ENCODE results near the gene NR2C1.
"Not testable (repeated sequence)": the region's sequence is repeated elsewhere in the genome, so short reads cannot be mapped to it uniquely, and the experiment has no call there.

The NR2C1 gene

GRCh38 chr12:95006206-95006605, 67.2 kb downstream of the NR2C1 start:
- in situ Hi-C loops (cut with MboI; ENCODE audit: low sequenced_read_pairs): no loop called here

- in situ Hi-C loops (cut with MboI; ENCODE audit: low sequenced_read_pairs): no loop called here
Observed at GRCh38 chr12:95004610-95005009, 68.8 kb downstream of the NR2C1 start.

DNA sequence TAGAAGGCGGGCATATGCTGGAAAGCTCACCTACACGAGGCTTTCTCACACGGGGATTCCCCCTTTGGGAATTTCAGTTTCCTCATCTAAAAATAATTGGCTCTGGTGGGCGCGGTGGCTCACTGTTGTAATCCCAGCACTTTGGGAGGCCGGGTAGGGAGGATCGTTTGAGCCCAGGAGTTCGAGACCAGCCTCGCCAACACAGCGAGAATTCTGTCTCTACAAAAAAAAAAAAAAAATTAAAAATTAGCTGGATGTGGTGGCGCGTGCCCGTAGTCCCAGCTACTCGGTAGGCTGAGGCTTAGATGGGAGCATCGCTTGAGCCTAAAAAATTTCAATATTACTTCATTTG, 69.5 kb downstream of the NR2C1 start:
- in situ Hi-C loops (cut with MboI; ENCODE audit: low sequenced_read_pairs): no loop called here

GRCh38 chr12:95003213-95003920, 70.1 kb downstream of the NR2C1 start, which contains the start of gene NDUFA12:
TSS of gene NDUFA12 (minus strand) at chr12:95003697. CDS start at chr12:95003680, 17 bp downstream.
- in situ Hi-C loops (cut with MboI; ENCODE audit: low sequenced_read_pairs): no loop called here

DNA sequence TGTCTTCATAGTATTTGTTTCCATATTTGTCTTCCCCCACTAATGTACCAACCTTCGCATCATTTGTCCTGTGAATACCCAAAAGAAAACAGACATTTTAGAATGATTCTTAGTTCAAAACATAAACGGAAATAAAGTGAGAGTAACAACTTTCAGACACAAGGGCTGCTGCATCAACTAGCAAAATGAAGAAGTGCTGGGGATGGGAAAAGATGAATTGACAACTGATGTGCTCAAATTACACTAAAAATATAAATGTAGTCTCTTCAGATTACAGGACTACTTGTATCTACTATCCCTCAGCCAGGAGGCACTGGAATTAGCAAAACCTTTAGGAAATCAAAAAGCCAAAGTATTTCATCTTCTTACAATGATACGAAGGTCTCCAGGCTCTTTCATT, 70.7 kb downstream of the NR2C1 start:
- in situ Hi-C loops (cut with MboI; ENCODE audit: low sequenced_read_pairs): no loop called here

GRCh38 chr12:94998326-94998725, 75.1 kb downstream of the NR2C1 start:
- in situ Hi-C loops (cut with MboI; ENCODE audit: low sequenced_read_pairs): no loop called here

DNA sequence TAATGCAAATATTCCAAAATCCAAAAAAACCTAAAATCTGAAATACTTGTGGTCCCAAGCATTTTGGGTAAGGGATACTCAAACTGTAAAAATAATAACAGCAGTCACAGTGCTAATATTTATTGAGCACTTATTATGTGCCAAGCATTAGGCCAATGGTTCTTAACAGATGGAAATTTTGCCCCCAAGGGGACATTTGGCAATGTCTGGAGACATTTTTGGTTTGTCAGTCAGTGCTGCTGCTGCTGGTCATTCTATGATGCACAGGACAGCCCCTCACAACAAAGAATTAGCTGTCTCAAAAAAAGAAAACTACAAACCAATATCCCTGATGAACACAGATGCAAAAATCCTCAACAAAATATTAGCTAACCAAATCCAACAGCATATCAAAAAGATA, 75.7 kb downstream of the NR2C1 start:
- in situ Hi-C loops (cut with MboI; ENCODE audit: low sequenced_read_pairs): no loop called here

- in situ Hi-C loops (cut with MboI; ENCODE audit: low sequenced_read_pairs): no loop called here
Observed at GRCh38 chr12:94997061-94997460, 76.4 kb downstream of the NR2C1 start.

- in situ Hi-C loops (cut with MboI; ENCODE audit: low sequenced_read_pairs): no loop called here
Observed at GRCh38 chr12:94994312-94994711, 79.1 kb downstream of the NR2C1 start.

DNA sequence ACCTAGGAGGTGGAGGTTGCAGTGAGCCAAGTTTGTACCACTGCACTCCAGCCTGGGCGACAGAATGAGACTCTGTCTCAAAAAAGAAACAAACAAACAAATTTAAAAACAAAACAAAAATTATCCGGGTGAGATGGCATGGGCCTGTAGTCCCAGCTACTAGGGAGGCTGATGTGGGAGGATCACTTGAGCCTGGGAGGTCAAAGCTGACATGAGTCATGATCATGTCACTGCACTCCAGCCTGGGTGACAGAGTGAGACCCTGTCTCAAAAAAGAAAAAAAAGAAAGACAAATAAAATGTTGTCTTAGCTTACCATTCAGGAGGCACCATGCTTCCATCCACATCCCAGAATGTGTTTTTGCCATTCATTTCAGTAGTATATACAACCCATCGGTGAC, 79.6 kb downstream of the NR2C1 start:
- in situ Hi-C loops (cut with MboI; ENCODE audit: low sequenced_read_pairs): not testable (repeated sequence)

GRCh38 chr12:94990222-94990621, 83.2 kb downstream of the NR2C1 start:
- in situ Hi-C loops (cut with MboI; ENCODE audit: low sequenced_read_pairs): no loop called here

- in situ Hi-C loops (cut with MboI; ENCODE audit: low sequenced_read_pairs): no loop called here
Observed at GRCh38 chr12:94988471-94988870, 84.9 kb downstream of the NR2C1 start.

GRCh38 chr12:94987801-94988200, 85.6 kb downstream of the NR2C1 start:
- in situ Hi-C loops (cut with MboI; ENCODE audit: low sequenced_read_pairs): no loop called here

- in situ Hi-C loops (cut with MboI; ENCODE audit: low sequenced_read_pairs): no loop called here
Observed at GRCh38 chr12:94987076-94987669, 86.2 kb downstream of the NR2C1 start.

GRCh38 chr12:94985099-94985498, 88.3 kb downstream of the NR2C1 start:
- in situ Hi-C loops (cut with MboI; ENCODE audit: low sequenced_read_pairs): not testable (repeated sequence)

- in situ Hi-C loops (cut with MboI; ENCODE audit: low sequenced_read_pairs): no loop called here
Observed at GRCh38 chr12:94983321-94983720, 90.1 kb downstream of the NR2C1 start.

DNA sequence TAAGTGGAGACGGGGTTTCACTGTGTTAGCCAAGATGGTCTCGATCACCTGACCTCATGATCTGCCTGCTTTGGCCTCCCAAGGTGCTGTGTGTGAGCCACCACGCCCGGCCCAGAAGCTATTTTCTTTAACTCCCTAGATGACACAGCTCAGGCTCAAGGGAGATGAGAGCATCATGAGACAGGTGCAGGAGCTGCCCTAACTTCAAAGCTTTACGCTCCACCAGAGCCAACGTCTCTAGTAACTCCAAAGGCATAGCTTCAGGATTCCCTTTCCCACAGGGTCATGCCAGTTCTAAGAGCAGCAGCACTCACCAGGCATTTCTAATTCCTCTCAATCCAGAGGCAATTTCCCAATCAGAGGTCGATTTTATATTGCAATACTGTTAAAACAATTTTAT, 91.0 kb downstream of the NR2C1 start:
- in situ Hi-C loops (cut with MboI; ENCODE audit: low sequenced_read_pairs): no loop called here

- in situ Hi-C loops (cut with MboI; ENCODE audit: low sequenced_read_pairs): no loop called here
Observed at GRCh38 chr12:94980577-94980976, 92.8 kb downstream of the NR2C1 start.

GRCh38 chr12:94979941-94980340, 93.5 kb downstream of the NR2C1 start:
- in situ Hi-C loops (cut with MboI; ENCODE audit: low sequenced_read_pairs): no loop called here

DNA sequence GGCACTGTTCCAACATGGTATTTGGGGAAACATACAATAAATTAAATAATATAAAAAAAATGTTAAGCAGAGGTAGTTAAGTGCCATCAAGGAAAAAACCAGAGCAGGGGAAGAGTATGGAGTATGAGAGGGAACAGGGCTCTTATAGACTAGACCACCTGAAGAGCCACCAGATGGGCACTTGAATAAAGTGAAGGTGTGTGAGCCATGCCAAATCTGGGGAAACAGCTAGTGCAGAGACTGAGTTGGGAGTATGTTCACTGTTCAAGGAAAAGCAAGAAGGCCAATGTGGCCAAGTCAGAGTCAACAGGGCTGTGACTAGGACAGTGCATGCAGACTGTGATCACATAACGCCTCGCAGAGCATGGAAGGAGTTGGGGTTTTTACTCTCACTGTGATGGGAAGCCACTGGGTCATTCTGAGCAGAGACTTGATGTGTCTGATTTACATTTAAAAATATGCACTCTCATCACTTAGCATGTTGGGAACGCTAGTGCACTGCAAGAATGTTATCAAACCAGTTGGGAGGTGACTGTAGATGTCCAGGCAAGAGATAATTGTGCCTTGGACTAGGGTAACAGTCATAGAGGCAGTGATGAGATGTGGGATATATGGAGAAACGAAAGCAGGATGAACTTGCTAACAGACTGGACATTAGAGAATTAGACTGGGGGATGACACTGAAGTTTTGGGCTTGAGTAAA, 95.5 kb downstream of the NR2C1 start:
- in situ Hi-C loops (cut with MboI; ENCODE audit: low sequenced_read_pairs): no loop called here

DNA sequence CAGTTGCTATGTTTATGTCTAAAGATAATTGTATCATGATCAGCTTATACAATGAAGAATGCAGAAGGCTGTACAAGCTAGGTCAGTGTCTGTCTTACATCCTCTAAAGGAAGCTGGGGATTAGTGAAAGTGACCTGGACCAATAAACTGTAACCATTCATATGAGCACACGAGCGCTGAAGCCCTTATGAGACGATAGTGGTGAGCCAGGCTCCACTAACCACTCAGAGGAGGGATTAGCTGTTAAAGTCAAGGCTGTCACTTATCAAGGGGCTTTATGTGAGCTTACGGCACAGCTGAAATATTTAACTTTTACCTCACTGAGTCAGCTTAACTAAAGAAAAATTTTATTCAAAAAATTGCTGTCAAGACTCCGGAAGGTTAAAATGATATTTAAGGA, 100.2 kb downstream of the NR2C1 start:
- in situ Hi-C loops (cut with MboI; ENCODE audit: low sequenced_read_pairs): no loop called here

GRCh38 chr12:94972795-94973194, 100.6 kb downstream of the NR2C1 start:
- in situ Hi-C loops (cut with MboI; ENCODE audit: low sequenced_read_pairs): no loop called here

All from HL-60/S4 treated with phorbol 12-myristate 13-acetate at 8.2 ng/mL for 4 days and 3 days (cell line).